ENCODE data around the gene HOXD13.

HOXD13 gene

DNA sequence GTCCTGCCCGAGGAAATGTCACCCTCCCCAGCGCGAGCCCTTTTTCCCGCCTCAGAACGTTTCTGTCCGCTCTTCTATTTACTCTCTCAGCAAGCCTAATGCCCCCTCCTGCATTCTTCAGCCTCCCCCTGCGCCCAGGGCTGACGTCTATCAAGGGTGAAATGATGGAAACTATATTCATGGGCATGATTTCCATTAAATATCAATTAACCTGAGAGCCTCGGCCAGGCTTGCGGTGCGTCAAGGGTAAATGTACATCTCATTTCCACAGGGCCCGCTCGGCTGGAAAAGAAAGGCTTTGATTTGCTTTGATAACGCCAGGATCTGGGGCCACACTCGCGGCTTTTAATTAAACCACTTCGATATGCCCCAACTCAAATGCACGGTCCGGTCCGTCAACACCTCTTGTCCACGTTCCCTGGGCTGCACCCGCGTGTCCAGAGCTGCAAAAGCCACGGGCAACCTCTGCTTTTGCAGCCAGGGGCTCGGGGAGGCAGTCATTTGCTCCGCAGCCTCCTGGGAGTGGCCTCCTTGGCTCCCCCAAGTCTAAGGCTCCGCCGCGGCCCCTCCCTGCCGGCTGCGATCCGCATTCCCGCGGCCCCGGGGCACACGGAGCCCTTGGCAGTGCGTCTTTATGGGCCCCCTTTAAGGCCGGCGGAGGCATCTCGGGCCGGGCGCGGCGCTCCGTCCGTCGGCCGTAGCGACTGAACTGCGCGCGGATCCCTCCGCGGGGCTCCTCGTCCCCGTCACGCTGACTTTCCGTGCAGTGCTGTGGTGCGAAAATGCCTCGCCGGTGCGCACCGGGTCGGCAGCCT, 36.7 kb downstream of the HOXD13 start, which contains the start of gene HOXD8:
HOXD8 (plus strand) TSS at position 724 of the 815 bp plus-strand sequence. CDS start 662 bp downstream, outside the sequence.
- H2BK5ac ChIP-seq (ENCODE audit: low read length), result no peak within 1 kb of the TSS
- H3K23ac ChIP-seq (ENCODE audit: low read length), result no peak within 1 kb of the TSS
- no peak within 1 kb of the TSS for H3K4ac ChIP-seq (ENCODE audit: low read depth, low read length)
- WGBS (ENCODE audit: extremely low coverage, insufficient coverage, low lambda C conversion rate), result no CpG with 5 or more reads among the region's 64 CpGs
- no peak within 1 kb of the TSS for H2BK120ac ChIP-seq (ENCODE audit: low read depth, low read length)
- H3K4me2 ChIP-seq (ENCODE audit: low read length), result peak within 1 kb of the TSS; percentile 27
- H3K79me1 ChIP-seq (ENCODE audit: low read length), result no peaks in the 10 kb centered on the region
- no peaks in the 10 kb centered on the region for H3K4me1 ChIP-seq (ENCODE audit: control insufficient read depth, low read depth, low read length)
- peak; percentile 73 for DNase-seq
- H3K18ac ChIP-seq (ENCODE audit: low read length), result no peak within 1 kb of the TSS
- H3K36me3 ChIP-seq (ENCODE audit: control insufficient read depth, insufficient read depth, low read length), result no peaks in the 10 kb centered on the region
- peaks cover 82% of the 10 kb centered on the region for H3K27me3 ChIP-seq (ENCODE audit: insufficient read depth, low read length, poor library complexity)
- no peak within 1 kb of the TSS for H3K9ac ChIP-seq (ENCODE audit: low read length)
- no peak within 1 kb of the TSS for H4K8ac ChIP-seq (ENCODE audit: low read depth, low read length)
- H3K79me2 ChIP-seq (ENCODE audit: control insufficient read depth, insufficient read depth, low read length), result no peaks in the 10 kb centered on the region
- H2AK5ac ChIP-seq (ENCODE audit: low read length), result no peak within 1 kb of the TSS
- peak within 1 kb of the TSS; percentile 17 for H3K56ac ChIP-seq (ENCODE audit: low read length)
- no peak within 1 kb of the TSS for H3K4me3 ChIP-seq (ENCODE audit: low read length)
- no peak within 1 kb of the TSS for H2BK15ac ChIP-seq (replicated peaks; ENCODE audit: low read depth)
- no peak within 1 kb of the TSS for H3K27ac ChIP-seq (ENCODE audit: low read depth, low read length)
- no peak within 1 kb of the TSS for H4K5ac ChIP-seq (ENCODE audit: low read length)

- Histone ChIP-seq H2AK5ac (ENCODE audit: low read length) (no peak overlapping the region), H3K4me3 (ENCODE audit: low read length) (no peak overlapping the region), H3K23ac (ENCODE audit: low read length) (no peak overlapping the region), H3K79me1 (ENCODE audit: low read length) (no peaks in the 10 kb centered on the region), H2BK15ac (replicated peaks; ENCODE audit: low read depth) (no peak overlapping the region), H3K27ac (ENCODE audit: low read depth, low read length) (no peak overlapping the region), H3K27me3 (ENCODE audit: insufficient read depth, low read length, poor library complexity) (peaks cover 82% of the 10 kb centered on the region), H4K8ac (ENCODE audit: low read depth, low read length) (no peak overlapping the region), H3K36me3 (ENCODE audit: control insufficient read depth, insufficient read depth, low read length) (no peaks in the 10 kb centered on the region), H4K5ac (ENCODE audit: low read length) (no peak overlapping the region), H2BK120ac (ENCODE audit: low read depth, low read length) (no peak overlapping the region), H3K9ac (ENCODE audit: low read length) (no peak overlapping the region), H2BK5ac (ENCODE audit: low read length) (no peak overlapping the region), H3K56ac (ENCODE audit: low read length) (no peak overlapping the region), H3K79me2 (ENCODE audit: control insufficient read depth, insufficient read depth, low read length) (no peaks in the 10 kb centered on the region), H3K18ac (ENCODE audit: low read length) (no peak overlapping the region), H3K4me1 (ENCODE audit: control insufficient read depth, low read depth, low read length) (no peaks in the 10 kb centered on the region), H3K4me2 (ENCODE audit: low read length) (peak overlapping the region; percentile 27), H3K4ac (ENCODE audit: low read depth, low read length) (no peak overlapping the region)
- no CpG with 5 or more reads among the region's 43 CpGs for WGBS (ENCODE audit: extremely low coverage, insufficient coverage, low lambda C conversion rate)
- no peak for DNase-seq
Observed at GRCh38 chr2:176129813-176130146, 37.3 kb downstream of the HOXD13 start.

GRCh38 chr2:176130147-176130956, 37.8 kb downstream of the HOXD13 start:
- Histone ChIP-seq H4K8ac (ENCODE audit: low read depth, low read length) (no peak overlapping the region), H3K79me1 (ENCODE audit: low read length) (no peaks in the 10 kb centered on the region), H2BK15ac (replicated peaks; ENCODE audit: low read depth) (no peak overlapping the region), H3K4me1 (ENCODE audit: control insufficient read depth, low read depth, low read length) (no peaks in the 10 kb centered on the region), H2BK120ac (ENCODE audit: low read depth, low read length) (no peak overlapping the region), H3K27ac (ENCODE audit: low read depth, low read length) (no peak overlapping the region), H3K36me3 (ENCODE audit: control insufficient read depth, insufficient read depth, low read length) (no peaks in the 10 kb centered on the region), H2AK5ac (ENCODE audit: low read length) (no peak overlapping the region), H3K9ac (ENCODE audit: low read length) (no peak overlapping the region), H3K23ac (ENCODE audit: low read length) (no peak overlapping the region), H3K27me3 (ENCODE audit: insufficient read depth, low read length, poor library complexity) (peaks cover 81% of the 10 kb centered on the region), H3K4me3 (ENCODE audit: low read length) (no peak overlapping the region), H4K5ac (ENCODE audit: low read length) (no peak overlapping the region), H3K4ac (ENCODE audit: low read depth, low read length) (no peak overlapping the region), H2BK5ac (ENCODE audit: low read length) (no peak overlapping the region), H3K4me2 (ENCODE audit: low read length) (peak overlapping the region; percentile 27), H3K56ac (ENCODE audit: low read length) (no peak overlapping the region), H3K18ac (ENCODE audit: low read length) (no peak overlapping the region), H3K79me2 (ENCODE audit: control insufficient read depth, insufficient read depth, low read length) (no peaks in the 10 kb centered on the region)
- no peak for DNase-seq
- no CpG with 5 or more reads among the region's 100 CpGs for WGBS (ENCODE audit: extremely low coverage, insufficient coverage, low lambda C conversion rate)

DNA sequence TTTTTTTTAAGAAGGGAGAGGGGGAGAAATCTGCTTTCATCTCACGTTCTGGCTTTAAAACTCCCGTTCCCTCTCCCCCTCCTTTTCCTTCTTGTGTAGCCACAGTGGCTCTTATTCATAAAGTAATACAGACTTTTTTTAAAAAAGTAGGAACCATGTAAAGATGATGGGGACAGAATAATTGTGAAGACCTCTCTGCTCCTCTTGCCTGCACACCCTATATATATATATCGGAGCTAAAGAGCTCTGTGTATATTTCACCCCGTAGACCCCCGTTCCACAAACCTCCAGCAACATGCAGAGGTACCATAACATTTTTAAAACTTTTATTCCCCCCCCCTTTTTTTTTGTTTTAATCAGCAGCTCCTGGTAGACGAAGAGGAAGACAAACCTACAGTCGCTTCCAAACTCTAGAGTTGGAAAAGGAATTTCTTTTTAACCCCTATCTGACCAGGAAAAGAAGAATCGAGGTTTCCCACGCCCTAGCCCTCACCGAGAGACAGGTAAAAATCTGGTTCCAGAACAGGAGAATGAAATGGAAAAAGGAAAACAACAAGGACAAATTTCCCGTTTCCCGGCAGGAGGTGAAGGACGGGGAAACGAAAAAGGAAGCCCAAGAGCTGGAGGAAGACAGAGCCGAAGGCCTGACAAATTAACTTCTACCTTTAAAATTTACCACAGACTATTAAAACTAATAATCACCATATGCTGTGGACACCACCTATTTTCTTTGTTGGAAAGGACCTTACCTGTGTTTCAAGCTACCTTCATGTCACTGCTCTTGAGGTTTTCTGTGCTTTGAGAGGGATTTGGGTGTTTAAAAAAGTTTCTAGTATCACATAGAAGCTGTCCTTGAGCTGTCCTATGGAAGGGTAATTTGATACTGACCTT, 38.7 kb downstream of the HOXD13 start:
- H3K18ac ChIP-seq (ENCODE audit: low read length), result no peak overlapping the region
- H4K8ac ChIP-seq (ENCODE audit: low read depth, low read length), result no peak overlapping the region
- DNase-seq, result no peak
- H3K23ac ChIP-seq (ENCODE audit: low read length), result no peak overlapping the region
- H3K36me3 ChIP-seq (ENCODE audit: control insufficient read depth, insufficient read depth, low read length), result no peaks in the 10 kb centered on the region
- H3K9ac ChIP-seq (ENCODE audit: low read length), result no peak overlapping the region
- H3K56ac ChIP-seq (ENCODE audit: low read length), result no peak overlapping the region
- no CpG with 5 or more reads among the region's 15 CpGs for WGBS (ENCODE audit: extremely low coverage, insufficient coverage, low lambda C conversion rate)
- no peak overlapping the region for H4K5ac ChIP-seq (ENCODE audit: low read length)
- no peaks in the 10 kb centered on the region for H3K79me1 ChIP-seq (ENCODE audit: low read length)
- no peak overlapping the region for H2BK120ac ChIP-seq (ENCODE audit: low read depth, low read length)
- no peak overlapping the region for H3K4ac ChIP-seq (ENCODE audit: low read depth, low read length)
- H3K27ac ChIP-seq (ENCODE audit: low read depth, low read length), result no peak overlapping the region
- no peaks in the 10 kb centered on the region for H3K79me2 ChIP-seq (ENCODE audit: control insufficient read depth, insufficient read depth, low read length)
- no peaks in the 10 kb centered on the region for H3K4me1 ChIP-seq (ENCODE audit: control insufficient read depth, low read depth, low read length)
- no peak overlapping the region for H2BK15ac ChIP-seq (replicated peaks; ENCODE audit: low read depth)
- H3K27me3 ChIP-seq (ENCODE audit: insufficient read depth, low read length, poor library complexity), result peaks cover 80% of the 10 kb centered on the region
- no peak overlapping the region for H2BK5ac ChIP-seq (ENCODE audit: low read length)
- H2AK5ac ChIP-seq (ENCODE audit: low read length), result no peak overlapping the region
- no peak overlapping the region for H3K4me3 ChIP-seq (ENCODE audit: low read length)
- no peak overlapping the region for H3K4me2 ChIP-seq (ENCODE audit: low read length)

GRCh38 chr2:176131848-176132158, 39.3 kb downstream of the HOXD13 start:
- Histone ChIP-seq H3K56ac (ENCODE audit: low read length) (no peak overlapping the region), H3K27me3 (ENCODE audit: insufficient read depth, low read length, poor library complexity) (peaks cover 85% of the 10 kb centered on the region), H2BK120ac (ENCODE audit: low read depth, low read length) (no peak overlapping the region), H3K4ac (ENCODE audit: low read depth, low read length) (no peak overlapping the region), H3K79me1 (ENCODE audit: low read length) (no peaks in the 10 kb centered on the region), H3K4me1 (ENCODE audit: control insufficient read depth, low read depth, low read length) (no peaks in the 10 kb centered on the region), H2BK15ac (replicated peaks; ENCODE audit: low read depth) (no peak overlapping the region), H3K79me2 (ENCODE audit: control insufficient read depth, insufficient read depth, low read length) (no peaks in the 10 kb centered on the region), H2AK5ac (ENCODE audit: low read length) (no peak overlapping the region), H2BK5ac (ENCODE audit: low read length) (no peak overlapping the region), H3K4me3 (ENCODE audit: low read length) (no peak overlapping the region), H3K23ac (ENCODE audit: low read length) (no peak overlapping the region), H3K9ac (ENCODE audit: low read length) (no peak overlapping the region), H4K5ac (ENCODE audit: low read length) (no peak overlapping the region), H3K4me2 (ENCODE audit: low read length) (no peak overlapping the region), H3K27ac (ENCODE audit: low read depth, low read length) (no peak overlapping the region), H3K36me3 (ENCODE audit: control insufficient read depth, insufficient read depth, low read length) (no peaks in the 10 kb centered on the region), H4K8ac (ENCODE audit: low read depth, low read length) (no peak overlapping the region), H3K18ac (ENCODE audit: low read length) (no peak overlapping the region)
- WGBS (ENCODE audit: extremely low coverage, insufficient coverage, low lambda C conversion rate), result no CpG with 5 or more reads among the region's 4 CpGs
- no peak for DNase-seq
